Gastrocnemius medialis (tissue), 4 donors: ENCODE measurements around the gene TEX2.

Experiments used
- CTCF ChIP-seq, 5 experiments: fragments of 450-650 bp in 3 of 5; fragments of 200-600 bp in 2 of 5; sonication (generic) in 2 of 5; IDR thresholded peaks in 4 of 5; conservative IDR thresholded peaks in 1 of 5; 1 replicate in 4 of 5; 2 replicates in 1 of 5; pipeline ENCODE4 v1.5.1; 2016 to 2019; ENCODE audit warnings: antibody characterized with exemption in 5 of 5, mild to moderate bottlenecking in 3 of 5, moderate library complexity in 3 of 5
- POLR2A ChIP-seq, 2 donors: fragments of 450-650 bp; IDR thresholded peaks; one replicate each; pipeline ENCODE4 v1.6.1; 2017; ENCODE audit warnings: antibody characterized with exemption in 2 of 2, mild to moderate bottlenecking in 2 of 2, moderate library complexity in 2 of 2

GRCh38 chr17:64186171-64187092 is 76.6 kb downstream of the TEX2 start:
- no peak for TF ChIP-seq CTCF (IDR thresholded peaks at IDR 0.05 in 4 of 5, conservative IDR thresholded peaks at IDR 0.05 in 1 of 5)
- no peak for TF ChIP-seq POLR2A (IDR thresholded peaks at IDR 0.05)
